Measurements from ENCODE around the gene WFDC8. TPM values are rescaled to one million over a fixed set of nuclear protein-coding genes. Genes with fewer than 3 reads are reported as not detected.

Gene WFDC8
- total RNA-seq, 6 donors from 2014 or later: not detected

DNA sequence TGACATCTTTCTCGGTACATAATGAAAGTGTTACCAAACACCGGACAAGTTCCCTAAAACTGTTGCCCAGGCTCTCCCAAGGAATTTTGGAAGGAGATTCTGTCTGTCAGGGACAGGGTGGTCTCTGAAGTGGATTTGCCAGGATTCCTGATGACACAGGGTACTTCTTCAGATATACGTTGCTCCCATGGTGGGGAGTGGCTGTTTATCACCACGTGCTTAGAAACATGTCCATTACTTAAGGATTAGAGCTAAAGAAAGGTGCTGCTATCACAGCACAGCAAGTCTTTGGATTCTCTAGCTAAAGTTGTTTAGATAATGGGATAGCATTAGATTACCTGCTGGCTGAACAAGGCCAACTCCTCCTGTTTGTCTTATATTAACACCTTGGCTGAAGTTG lies 70.0 kb downstream of the WFDC8 start:
- Histone ChIP-seq H3K4me1 (no peaks in the 10 kb centered on the region), H3K27me3 (no peaks in the 10 kb centered on the region), H3K36me3 (no peaks in the 10 kb centered on the region), H3K27ac (no peak overlapping the region), H3K9me3 (no peaks in the 10 kb centered on the region), H3K4me3 (no peak overlapping the region)
- TF ChIP-seq EP300 (IDR thresholded peaks at IDR 0.05) (no peak), POLR2AphosphoS5 (IDR thresholded peaks at IDR 0.05) (no peak), POLR2A (IDR thresholded peaks at IDR 0.05) (no peak)
- TF ChIP-seq, protein P1, sequence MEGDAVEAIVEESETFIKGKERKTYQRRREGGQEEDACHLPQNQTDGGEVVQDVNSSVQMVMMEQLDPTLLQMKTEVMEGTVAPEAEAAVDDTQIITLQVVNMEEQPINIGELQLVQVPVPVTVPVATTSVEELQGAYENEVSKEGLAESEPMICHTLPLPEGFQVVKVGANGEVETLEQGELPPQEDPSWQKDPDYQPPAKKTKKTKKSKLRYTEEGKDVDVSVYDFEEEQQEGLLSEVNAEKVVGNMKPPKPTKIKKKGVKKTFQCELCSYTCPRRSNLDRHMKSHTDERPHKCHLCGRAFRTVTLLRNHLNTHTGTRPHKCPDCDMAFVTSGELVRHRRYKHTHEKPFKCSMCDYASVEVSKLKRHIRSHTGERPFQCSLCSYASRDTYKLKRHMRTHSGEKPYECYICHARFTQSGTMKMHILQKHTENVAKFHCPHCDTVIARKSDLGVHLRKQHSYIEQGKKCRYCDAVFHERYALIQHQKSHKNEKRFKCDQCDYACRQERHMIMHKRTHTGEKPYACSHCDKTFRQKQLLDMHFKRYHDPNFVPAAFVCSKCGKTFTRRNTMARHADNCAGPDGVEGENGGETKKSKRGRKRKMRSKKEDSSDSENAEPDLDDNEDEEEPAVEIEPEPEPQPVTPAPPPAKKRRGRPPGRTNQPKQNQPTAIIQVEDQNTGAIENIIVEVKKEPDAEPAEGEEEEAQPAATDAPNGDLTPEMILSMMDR (IDR thresholded peaks at IDR 0.05): no peak
- no peak for DNase-seq
- no peak for ATAC-seq (ENCODE audit: low FRiP score in 2 of 2)
- WGBS, 2 donors: 81 to 84% methylated on average over 4 of the region's 4 CpGs

DNA sequence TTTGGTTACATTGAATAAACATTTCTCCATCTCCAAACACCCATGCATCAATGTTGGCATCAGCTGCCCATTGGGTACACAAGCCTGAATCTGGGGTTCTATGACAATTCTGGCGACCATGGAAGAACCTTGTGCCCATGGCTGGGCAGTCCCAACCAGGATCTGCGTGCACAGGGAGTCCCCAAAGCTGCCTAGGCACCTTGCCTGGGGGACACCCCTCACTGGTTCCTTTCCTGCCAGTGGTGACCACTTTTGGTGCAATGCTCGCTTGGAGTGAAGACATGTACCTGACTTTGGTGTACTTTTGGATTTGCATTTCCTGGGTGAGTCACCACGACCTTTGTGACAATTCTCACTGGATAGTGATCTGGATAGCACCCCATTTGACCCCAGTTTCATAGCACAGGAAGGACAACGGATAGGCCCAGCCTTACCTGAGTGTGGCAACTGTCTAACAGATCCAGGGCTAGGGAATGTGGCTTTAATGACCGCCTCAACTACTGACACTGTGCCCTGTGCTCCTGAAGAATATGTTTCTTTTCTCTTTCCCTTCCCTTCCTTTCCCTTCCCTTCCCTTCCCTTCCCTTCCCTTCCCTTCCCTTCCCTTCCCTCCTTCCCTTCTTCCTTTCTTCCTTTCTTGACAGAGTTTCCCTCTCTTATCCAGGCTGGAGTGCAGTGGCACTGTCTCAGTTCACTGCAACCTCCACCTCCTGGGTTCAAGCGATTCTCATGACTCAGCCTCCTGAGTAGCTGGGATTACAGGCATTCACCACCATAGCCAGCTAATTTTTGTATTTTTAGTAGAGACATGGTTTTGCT lies 70.8 kb downstream of the WFDC8 start:
- Histone ChIP-seq H3K4me1 (no peaks in the 10 kb centered on the region), H3K36me3 (no peaks in the 10 kb centered on the region), H3K9me3 (no peaks in the 10 kb centered on the region), H3K27me3 (no peaks in the 10 kb centered on the region), H3K4me3 (no peak overlapping the region), H3K27ac (no peak overlapping the region)
- TF ChIP-seq, protein P1 (IDR thresholded peaks at IDR 0.05): no peak
- no peak for TF ChIP-seq POLR2AphosphoS5 (IDR thresholded peaks at IDR 0.05)
- no peak for TF ChIP-seq EP300 (IDR thresholded peaks at IDR 0.05)
- TF ChIP-seq POLR2A (IDR thresholded peaks at IDR 0.05): no peak
- WGBS, 2 donors: 71 to 82% methylated on average over 6 to 7 of the region's 7 CpGs
- ATAC-seq (ENCODE audit: low FRiP score in 2 of 2): no peak
- no peak for DNase-seq

DNA sequence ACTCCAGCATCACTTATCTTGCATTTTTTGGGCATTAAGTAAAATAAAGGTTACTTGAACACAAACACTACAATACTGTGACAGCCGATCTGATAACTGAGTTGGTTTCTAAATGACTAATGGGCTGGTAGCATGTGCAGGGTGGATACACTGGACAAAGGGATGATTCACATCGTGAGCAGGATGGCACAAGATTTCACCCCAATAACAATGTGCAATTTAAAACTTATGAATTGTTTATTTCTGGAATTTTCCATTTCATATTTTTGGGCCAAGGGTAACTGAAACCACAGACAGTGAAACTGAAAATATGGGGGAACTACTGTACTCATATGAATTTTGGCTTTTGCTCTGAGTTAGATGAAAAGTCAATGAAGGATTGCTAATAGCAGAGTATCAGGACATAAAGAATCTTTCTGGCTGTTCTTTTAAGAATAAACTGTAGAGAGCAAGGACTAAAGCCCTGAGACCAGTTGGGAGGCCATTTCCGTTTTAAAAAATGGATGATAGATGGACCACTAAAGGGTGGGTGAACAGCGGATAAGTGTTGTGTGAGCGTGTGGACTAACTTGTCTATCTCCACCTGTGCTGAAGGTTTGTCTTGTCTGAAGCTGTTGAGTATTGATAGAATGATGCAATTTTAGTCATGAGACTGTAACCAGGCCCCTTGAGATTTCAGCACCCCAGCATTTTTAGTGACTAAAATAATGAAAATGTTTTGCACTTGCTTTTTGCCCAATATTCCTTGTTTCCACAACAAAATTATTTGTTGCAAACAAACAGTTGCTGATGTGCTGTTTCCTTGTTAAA lies 71.9 kb downstream of the WFDC8 start:
- Histone ChIP-seq H3K4me3 (no peak overlapping the region), H3K36me3 (no peaks in the 10 kb centered on the region), H3K27ac (no peak overlapping the region), H3K4me1 (no peaks in the 10 kb centered on the region), H3K27me3 (no peaks in the 10 kb centered on the region), H3K9me3 (no peaks in the 10 kb centered on the region)
- WGBS, 2 donors: 82 to 86% methylated on average over 5 of the region's 5 CpGs
- DNase-seq: no peak
- no peak for TF ChIP-seq POLR2AphosphoS5 (IDR thresholded peaks at IDR 0.05)
- no peak for TF ChIP-seq EP300 (IDR thresholded peaks at IDR 0.05)
- TF ChIP-seq, protein P1 (IDR thresholded peaks at IDR 0.05): no peak
- TF ChIP-seq POLR2A (IDR thresholded peaks at IDR 0.05): no peak
- no peak for ATAC-seq (ENCODE audit: low FRiP score in 2 of 2)

DNA sequence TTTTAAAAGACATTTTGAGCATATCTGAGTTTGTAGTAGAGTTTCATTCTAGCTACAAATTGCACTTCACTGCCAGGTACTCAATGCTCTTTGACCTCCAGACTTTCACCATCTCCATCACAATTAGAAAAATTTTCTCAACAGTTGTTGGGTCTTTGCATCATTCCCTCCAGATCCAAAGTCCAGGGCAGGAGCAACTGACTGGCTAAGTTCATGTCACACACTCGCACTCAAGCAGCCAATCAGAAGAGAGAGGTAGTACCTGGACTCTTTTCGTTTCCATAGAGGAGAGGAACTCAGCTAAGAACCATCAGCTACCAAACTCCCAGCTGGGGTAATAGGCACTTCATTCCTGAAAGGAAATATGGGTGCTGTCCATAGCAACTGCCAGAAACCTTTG lies 72.7 kb downstream of the WFDC8 start:
- TF ChIP-seq EP300 (IDR thresholded peaks at IDR 0.05): no peak
- TF ChIP-seq POLR2AphosphoS5 (IDR thresholded peaks at IDR 0.05): no peak
- no peak for TF ChIP-seq POLR2A (IDR thresholded peaks at IDR 0.05)
- TF ChIP-seq, protein P1 (IDR thresholded peaks at IDR 0.05): no peak
- no peaks in the 10 kb centered on the region for H3K9me3 ChIP-seq
- no peak for ATAC-seq (ENCODE audit: low FRiP score in 2 of 2)
- H3K36me3 ChIP-seq: no peaks in the 10 kb centered on the region
- no peak overlapping the region for H3K27ac ChIP-seq
- H3K4me1 ChIP-seq: no peaks in the 10 kb centered on the region
- WGBS, 2 donors: 83 to 86% methylated on average over 2 of the region's 2 CpGs
- no peak overlapping the region for H3K4me3 ChIP-seq
- no peak for DNase-seq
- no peaks in the 10 kb centered on the region for H3K27me3 ChIP-seq
